Right renal pelvis (tissue), 4 donors: ENCODE data around the gene HYCC2. TPM values are rescaled to one million over a fixed set of nuclear protein-coding genes. Genes with fewer than 3 reads are reported as not detected.
"Not testable (repeated sequence)": the region's sequence is repeated elsewhere in the genome, so short reads cannot be mapped to it uniquely, and the experiment has no call there.

Experiments
- DNase-seq, 4 donors: peaks; one replicate each; pipeline ENCODE4 v3.0.0-alpha.2; 2013; ENCODE audit warnings: low read depth in 4 of 4, low spot score in 3 of 4, missing footprints in 1 of 4
- polyA plus RNA-seq, 4 donors: library from polyadenylated mRNA; unstranded; fragments of 120-200 nt; gene quantifications; one replicate each; pipeline ENCODE4 v1.2.1, GENCODE V29; 2013; ENCODE audit not compliant: insufficient read length in 4 of 4

HYCC2 gene
- 10 to 100 TPM; 12.4 to 16.4 (median 15.7) TPM for polyA plus RNA-seq

DNA sequence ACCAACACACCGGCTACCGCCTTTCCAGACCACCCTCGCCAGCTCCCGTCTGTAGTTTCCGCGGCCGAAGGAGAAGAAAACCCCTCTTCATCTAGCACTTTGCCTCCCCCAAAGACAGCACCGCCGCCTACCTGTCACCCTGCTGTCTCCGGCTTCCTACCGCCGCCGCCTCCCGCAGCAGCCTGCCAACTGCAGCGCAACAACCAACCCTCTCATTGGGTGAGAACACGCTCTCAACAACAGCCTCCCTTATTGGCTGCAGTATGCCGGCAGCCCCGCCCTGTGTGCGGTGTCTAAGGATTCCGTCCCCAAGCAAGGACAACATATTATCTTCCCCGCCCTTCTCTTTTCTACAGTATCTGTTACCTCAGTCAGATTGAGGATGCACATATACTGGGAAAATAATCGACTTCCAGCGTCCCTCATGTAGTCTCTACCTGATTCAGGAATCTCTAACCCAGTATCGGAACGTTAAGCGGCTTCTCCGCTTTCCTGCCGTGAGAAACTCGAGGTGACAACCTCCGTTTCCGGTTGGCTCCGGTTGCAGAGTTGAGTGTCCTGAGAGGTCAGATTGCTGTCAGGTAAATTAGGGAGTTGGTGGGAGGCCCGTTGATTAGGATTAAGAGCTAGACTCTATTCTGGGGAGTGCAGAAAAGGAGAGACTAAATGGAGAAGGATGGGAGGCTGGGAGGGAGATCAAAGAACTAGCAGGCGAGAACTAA is at the start of gene HYCC2, which contains the start of gene NDUFB3:
HYCC2 (minus strand) TSS at position 193 of the 722 bp plus-strand sequence. CDS start 47,662 bp downstream, outside the sequence.
NDUFB3 (plus strand) TSS at position 523 of the 722 bp plus-strand sequence. CDS start 6,882 bp downstream, outside the sequence.
- DNase-seq: peak; percentile 90 to 98 (median 92)

DNA sequence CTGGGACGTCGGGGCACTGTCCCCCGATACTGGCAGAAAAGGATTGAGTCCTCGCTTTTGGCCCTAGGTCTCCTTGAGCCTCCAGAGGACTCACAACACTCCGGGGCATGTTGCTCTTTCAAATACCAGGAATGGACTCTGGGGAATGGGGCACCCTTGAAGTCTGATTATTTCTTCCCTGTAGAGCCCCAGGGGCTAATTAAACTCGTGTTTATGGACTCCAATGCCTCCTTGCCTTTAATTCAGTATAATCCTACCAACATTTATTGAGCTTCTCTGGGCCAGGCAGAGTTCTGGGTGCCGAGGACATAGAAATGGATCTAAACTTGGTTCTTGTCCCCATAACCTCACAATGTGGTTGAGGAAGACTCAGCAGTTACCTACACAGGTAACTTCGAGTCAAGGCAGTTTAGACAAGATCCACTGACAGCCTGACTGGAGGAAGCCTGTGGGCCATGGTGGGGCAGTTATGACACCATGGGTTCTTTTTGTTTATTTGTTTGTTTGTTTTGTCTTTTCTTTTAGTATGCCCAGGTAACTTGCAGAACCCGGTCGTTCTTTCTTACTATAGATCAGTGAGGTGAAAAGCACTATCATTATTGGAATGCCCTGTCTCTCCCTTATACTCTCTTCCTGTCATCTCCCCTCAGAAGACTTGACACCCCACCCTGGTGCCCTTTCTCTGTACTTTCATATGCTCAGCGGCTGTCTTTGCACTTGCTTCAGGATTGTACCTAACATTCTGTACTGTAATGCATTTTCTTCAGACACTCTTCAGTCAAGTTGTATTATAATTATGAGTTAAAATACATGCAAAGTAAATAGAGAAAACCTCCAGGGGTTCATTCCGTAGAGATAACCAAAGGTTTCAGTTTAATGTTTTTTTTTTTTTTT is 47.7 kb upstream of the HYCC2 start:
- DNase-seq: peak in 1 of 4 donors; percentile 43

DNA sequence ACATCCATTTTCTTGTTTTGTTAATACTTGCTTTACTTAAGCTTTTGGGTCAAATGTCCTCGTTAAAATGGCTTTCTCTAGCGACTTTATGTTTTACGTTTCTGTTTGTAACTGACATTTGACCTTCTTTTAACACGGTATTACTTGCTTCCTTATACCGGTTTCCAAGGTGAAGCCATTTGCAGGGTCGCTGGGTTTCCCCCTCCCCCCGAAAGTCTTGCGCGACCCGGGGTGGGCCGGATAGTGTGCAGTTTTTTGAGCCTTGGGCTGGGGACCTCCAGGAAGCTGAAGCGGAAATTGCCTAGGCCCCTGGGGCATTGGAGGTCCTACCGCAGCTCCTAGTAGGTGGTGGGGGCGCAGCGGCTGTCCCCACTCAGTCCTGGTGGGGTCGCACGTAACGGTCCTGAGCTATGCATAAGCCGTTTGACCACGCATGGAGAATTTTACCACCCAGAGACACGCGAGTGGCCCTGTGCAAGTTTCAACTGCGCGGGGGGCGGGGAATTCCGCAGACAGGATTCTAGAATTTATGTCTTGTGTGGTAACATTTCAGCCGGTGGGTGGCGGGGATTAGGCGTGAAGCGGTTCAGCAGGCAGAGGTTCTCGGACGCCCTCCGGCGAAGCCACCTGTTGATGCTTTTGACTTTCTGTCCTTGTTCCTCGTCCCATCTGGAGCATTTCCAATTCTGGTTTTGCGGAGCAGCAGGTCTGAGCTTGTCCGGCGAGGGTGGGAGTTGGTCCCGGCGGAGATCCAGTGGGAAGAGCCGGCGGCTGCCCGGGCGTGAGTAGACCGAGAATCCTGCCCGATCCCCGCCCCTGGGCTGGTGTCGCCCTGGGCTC is 46.9 kb upstream of the HYCC2 start:
- DNase-seq: peak; percentile 67 to 78 (median 72)

DNA sequence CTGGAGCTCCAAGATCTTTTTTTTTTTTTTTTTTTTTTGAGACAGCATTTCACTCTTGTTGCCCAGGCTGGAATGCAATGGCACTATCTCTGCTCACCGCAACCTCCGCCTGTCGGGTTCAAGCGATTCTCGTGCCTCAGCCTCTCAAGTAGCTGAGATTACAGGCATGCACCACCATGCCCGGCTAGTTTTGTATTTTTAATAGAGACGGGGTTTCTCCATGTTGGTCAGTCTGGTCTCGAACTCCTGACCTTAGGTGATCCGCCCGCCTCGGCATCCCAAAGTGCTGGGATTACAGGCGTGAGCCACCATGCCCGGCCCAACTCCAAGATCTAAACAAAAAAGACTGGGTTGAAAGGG is 46.2 kb upstream of the HYCC2 start:
- not testable (repeated sequence) for DNase-seq

DNA sequence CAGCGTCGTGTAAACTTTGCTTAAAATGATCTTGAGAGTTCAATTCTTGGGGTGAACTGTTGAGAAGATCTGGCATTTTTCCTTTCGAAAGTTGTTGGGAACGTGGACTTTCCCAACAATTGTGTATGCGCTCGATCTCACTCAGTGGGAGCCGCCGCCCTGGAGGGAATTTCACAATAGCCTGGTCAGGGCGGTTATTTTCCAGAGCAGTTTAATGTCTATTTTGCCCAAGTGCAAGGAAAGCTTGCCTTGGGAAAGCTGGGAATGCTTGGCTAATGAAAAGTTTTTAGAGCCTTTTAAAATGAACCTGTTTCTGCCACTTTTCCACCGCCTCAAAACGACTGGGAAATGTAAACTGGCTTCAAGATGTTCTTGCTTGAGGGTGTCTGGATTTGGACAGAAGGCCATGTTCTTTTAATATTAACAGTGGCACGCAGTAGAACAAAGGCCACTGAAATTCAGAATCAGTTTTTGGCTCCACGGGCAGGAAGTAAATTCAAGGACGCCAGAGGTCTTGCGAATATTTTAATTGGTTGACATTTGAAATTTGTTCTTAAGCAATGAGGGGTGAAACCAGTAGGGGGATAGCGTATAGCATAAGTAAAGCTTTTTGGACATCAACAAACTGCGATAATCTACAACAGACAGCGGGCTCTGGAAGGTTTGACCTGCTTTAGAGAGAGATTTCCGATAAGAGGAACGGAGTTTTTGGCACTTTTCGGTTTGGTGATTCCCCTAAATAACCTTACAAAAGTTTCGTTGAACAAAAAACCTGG is 45.7 kb upstream of the HYCC2 start:
- peak in 3 of 4 donors; percentile 51 to 60 (median 55) for DNase-seq

DNA sequence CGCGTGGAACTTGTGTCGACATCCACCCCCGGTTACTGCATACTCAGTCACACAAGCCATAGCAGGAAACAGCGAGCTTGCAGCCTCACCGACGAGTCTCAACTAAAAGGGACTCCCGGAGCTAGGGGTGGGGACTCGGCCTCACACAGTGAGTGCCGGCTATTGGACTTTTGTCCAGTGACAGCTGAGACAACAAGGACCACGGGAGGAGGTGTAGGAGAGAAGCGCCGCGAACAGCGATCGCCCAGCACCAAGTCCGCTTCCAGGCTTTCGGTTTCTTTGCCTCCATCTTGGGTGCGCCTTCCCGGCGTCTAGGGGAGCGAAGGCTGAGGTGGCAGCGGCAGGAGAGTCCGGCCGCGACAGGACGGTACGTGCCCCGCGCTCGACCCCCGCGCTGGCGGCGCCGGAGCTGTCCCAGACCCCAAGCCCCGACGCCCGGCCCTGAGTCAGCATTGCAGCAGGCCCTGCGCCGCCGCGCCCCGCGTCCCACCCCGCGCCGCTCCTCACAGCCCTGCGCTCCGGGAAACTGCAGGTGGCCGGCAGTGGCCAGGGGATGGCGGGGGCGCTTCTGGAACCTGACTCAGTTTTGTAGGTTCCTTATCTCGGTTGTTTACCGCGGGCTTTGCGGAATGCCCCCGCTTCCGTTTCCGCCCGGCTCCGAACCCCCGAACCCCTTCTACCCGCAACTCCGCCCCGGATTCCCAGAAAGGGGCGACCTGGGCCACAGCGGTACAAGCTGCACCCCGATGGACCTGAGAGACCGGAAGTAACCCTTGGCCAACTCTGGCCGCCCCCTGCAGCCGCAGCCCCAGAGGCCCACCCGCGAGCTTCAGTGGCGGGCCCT is 44.9 kb upstream of the HYCC2 start, which contains the start of gene CFLAR:
CFLAR (plus strand) TSS at position 50 of the 844 bp plus-strand sequence. CDS start 13,702 bp downstream, outside the sequence.
- DNase-seq: peak; percentile 63 to 78 (median 65)

DNA sequence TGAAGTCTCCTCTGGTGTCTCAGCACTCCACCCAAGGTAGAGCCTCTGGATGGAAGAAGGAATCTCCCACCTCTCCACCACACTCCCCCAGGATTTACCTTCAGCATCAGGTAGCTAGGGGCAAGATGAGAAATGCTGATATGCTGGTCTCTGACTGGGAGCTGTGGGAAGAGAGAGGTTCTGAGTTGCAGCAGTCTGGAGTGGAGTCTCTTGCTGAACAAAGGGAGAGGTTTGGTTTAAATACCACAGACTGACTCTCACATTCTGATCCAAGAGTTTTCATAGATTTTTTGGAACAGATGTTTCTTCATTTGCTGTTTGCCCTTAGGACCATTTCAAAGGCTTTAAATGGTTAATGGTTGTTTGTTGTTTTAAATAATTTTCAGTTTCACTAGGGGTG is 43.4 kb upstream of the HYCC2 start:
- no peak for DNase-seq

DNA sequence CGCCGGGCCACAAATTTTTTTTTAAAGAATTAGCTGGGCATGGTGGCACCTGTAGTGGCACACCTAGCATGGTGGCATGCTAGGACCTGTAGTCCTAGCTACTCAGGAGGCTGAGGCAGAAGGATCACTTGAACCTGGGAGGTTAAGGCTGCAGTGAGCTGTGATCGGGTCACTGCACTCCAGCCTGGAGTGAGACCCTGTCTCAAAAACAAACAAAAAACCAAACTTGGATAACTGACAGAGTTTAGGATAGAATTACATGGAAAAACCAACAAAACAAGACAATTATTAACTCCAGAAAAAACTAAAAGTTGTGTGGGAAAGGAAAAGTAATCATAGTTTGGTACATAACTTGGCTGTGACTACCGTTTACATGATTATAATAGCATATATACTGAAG is 42.9 kb upstream of the HYCC2 start:
- DNase-seq: no peak

DNA sequence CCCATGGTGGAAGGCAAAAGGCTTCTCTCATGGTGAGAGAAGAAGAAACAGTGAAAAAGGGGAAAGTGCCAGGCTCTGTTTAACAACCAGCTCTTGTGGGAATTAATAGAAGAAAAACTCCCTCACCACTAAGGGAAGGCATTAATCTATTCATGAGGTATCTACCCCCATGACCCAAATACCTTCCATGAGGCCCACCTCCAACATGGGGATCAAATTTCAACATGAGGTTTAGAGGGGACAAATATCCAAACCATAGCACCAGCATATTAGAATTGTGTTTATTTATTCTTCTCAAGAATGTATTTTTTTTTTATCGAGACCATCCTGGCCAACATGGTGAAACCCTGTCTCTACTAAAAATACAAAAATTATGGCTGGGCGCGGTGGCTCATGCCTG is 39.6 kb upstream of the HYCC2 start:
- no peak for DNase-seq

DNA sequence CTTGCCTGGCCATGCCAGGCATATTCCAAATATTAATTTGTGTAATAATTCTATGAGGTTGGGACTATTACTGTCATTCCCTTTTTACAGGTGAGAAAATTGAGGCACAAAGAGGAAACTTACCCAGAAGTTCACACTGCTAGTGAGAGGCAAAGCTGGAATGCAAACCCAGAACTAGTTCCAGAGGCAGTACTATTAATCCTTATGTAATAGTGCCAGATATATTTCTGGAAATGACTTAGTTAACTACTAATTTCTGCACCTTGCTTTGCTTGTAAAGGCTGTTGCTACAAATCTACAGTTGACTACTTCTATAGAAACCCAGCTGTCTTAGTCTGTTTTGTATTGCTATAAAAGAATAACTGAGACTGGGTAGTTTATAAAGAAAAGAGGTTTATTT is 39.1 kb upstream of the HYCC2 start:
- no peak for DNase-seq

DNA sequence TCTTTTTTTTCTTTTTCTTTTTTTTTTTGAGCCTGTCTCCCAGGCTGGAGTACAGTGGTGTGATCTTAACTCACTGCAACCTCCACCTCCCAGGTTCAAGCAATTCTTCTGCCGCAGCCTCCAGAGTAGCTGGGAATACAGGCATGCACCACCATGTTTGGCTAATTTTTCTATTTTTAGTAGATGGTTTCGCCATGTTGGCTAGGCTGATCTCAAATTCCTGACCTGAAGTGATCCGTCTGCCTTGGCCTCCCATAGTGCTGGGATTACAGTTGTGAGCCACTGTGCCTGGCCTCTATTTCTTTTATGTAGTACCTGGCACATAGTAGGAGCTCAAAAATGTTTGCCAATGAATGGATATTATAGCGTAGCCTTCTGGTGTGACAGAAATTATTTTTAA is 37.7 kb upstream of the HYCC2 start:
- no peak for DNase-seq

DNA sequence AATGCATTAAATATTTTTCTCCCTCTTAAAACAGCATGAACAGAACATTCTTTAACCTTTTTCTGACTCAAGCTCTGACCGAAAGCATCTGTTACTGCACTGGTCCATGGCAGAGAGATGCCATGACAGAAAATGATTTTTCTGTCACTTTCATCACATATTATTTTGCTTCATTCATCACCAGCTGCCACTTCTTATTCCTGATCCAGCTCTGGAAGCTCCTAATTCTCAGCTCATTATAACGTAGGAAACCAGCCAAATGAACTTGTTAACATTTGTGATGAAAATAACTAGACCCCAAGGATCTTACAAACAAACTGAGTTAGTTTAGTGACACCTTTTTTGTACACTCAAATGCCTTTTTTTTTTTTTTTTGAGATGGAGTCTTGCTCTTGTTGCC is 36.9 kb upstream of the HYCC2 start:
- no peak for DNase-seq

DNA sequence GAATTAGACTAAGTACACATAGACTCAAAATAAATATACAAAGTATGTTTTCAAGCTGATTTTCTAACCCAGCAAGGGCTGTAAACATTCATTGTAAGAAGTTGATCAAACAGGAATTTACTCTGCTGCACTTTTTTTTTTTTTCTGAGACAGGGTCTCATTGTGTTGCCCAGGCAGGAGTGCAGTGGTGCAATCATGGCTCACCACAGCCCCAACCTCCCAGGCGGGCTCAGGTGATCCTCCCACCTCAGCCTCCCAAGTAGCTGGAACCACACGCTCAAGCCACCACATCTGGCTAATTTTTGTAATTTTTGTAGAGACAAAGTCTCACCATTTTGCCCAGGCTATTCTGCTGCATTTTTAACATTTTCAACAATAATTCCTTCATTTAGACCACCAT is 36.2 kb upstream of the HYCC2 start:
- no peak for DNase-seq

DNA sequence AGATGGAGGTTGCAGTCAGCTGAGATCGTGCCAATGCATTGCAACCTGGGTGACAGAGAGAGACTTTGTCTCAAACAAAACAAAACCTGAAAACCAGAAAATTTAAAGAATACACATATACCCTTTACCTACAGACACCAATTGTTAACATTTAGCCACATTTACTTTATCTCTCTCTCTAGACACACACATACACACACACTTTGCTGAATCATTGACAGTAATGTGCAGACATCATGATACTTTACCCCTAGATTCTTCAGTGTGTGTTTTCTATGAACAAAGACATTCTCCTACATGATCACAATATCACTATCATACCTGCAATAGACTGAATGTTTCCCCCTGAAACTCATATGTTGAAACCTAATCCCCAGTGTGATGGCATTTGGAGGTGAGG is 34.3 kb upstream of the HYCC2 start:
- no peak for DNase-seq

DNA sequence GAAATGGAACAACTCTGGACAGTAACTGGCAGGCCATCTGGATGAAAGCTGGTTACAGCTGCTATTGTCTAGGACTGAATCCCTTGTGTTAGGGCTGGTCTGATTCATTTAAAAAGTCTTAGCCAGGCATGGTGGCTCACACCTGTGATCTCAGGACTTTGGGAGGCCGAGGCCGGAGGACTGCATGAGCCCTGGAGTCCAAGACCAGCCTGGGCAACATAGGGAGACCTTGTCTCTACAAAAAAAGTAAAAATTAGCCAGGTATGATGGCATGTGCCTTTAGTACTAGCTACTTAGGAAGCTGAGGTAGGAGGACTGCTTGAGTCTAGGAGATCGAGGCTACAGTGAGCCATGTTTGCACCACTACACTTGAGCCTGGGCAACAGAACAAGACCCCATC is 29.0 kb upstream of the HYCC2 start:
- no peak for DNase-seq

DNA sequence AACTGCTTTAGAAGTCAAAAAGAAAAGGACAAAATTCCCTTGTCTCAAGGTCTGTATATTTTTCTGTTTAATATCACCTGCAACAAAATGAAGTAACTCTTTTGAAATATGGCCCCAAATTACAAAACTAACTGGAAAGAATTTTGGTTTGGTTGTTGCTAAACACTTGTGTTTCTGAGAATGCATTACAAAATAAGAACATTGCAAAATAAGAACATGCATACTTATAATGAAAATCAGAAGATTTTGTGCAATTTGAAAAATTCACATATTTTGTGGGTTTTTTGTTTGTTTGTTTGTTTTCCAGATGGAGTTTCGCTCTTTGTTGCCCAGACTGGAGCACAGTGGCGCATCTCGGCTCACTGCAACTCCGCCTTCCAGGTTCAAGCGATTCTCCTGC is 22.1 kb upstream of the HYCC2 start:
- no peak for DNase-seq

DNA sequence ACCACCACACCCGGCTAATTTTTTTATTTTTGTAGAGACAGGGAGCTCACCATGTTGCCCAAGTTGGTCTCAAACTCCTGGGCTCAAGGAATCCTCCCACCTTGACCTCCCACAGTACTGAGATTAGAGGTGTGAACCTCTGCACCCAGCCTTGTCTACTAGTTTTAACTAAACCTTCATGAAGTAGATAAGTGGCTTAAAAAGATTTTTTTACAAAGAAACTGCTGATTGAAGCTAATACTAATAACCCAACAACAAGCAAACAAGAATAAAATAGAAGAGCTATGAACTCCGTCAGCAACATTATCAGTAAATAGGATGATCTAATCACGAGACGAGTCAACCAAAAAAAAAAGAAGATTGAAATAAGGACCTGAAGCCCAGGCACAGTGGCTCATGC is 19.1 kb upstream of the HYCC2 start:
- no peak for DNase-seq

DNA sequence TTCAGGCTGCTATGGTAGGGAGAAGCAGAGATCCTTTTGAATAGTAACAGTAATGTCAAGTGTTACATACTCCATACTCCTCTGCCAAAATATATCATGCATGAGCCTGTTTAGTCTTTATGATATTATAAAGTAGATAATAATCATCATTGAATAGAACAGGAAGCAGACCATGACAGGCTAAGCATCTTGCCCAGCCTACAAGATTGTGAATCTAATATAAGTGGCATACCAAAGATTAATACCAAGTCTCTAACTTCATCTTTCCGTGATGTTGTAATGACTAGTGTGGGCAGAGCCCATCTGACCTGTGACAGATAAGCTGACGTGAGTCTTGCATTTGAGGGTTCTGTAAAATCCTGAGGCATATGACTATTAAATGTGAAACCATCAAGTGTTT is 13.4 kb upstream of the HYCC2 start:
- DNase-seq: no peak

DNA sequence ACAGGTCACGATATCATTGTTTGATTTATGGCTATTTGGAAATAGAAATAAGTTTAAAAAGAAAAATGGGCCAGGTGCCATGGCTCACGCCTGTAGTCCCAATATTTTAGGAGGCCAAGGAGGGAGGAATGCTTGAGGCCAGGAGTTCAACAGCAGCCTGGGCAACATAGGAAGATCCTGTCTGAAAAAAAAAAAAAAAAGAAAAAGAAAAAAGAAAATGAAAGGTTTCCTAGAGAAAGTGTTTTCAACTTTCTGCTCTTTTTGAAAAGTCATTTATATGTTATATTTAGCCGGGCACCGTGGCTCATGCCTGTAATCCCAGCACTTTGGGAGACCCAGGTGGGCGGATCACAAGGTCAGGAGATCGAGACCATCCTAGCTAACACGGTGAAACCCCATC is 3.5 kb upstream of the HYCC2 start:
- no peak for DNase-seq
